Activated naive CD8-positive, alpha-beta T cell treated with anti-CD3 and anti-CD28 coated beads for 36 hours (primary cell): Measurements from ENCODE around the gene ETV1. TPM values are rescaled to one million over a fixed set of nuclear protein-coding genes. Genes with fewer than 3 reads are reported as not detected.

Experiments used
- DNase-seq: peaks from one replicate; pipeline ENCODE4 v3.0.0; 2021
- H3K27ac Mint-ChIP-seq: one replicate; pipeline ENCODE4 v1.8.0; 2022; ENCODE audit warnings: mild to moderate bottlenecking, moderate library complexity, mixed read lengths
- H3K27me3 Mint-ChIP-seq: one replicate; pipeline ENCODE4 v1.8.0; 2022; ENCODE audit warnings: mild to moderate bottlenecking, mixed read lengths
- H3K36me3 Mint-ChIP-seq: one replicate; pipeline ENCODE4 v1.8.0; 2021; ENCODE audit warnings: mild to moderate bottlenecking, mixed read lengths
- H3K4me1 Mint-ChIP-seq: one replicate; pipeline ENCODE4 v1.8.0; 2021; ENCODE audit warnings: mixed read lengths
- H3K4me3 Mint-ChIP-seq: one replicate; pipeline ENCODE4 v1.8.0; 2022; ENCODE audit warnings: mild to moderate bottlenecking, moderate library complexity, mixed read lengths
- H3K9me3 Mint-ChIP-seq: one replicate; pipeline ENCODE4 v1.8.0; 2022; ENCODE audit warnings: mixed read lengths
- total RNA-seq, 2 experiments: library from RNA; stranded (reverse); gene quantifications; one replicate each; pipeline ENCODE4 v1.2.3, GENCODE V29; 2021

The ETV1 gene
- total RNA-seq, 2 experiments from 2014 or later: 0.10 TPM; not detected in 1

- H3K9me3 Mint-ChIP-seq: no peaks in the 10 kb centered on the region
- H3K27ac Mint-ChIP-seq: no peak overlapping the region
Measured at GRCh38 chr7:13890793-13891192, 98.7 kb downstream of the ETV1 start.

GRCh38 chr7:13886356-13886755, 103.1 kb downstream of the ETV1 start:
- no peaks in the 10 kb centered on the region for H3K36me3 Mint-ChIP-seq
- peaks cover 1% of the 10 kb centered on the region for H3K9me3 Mint-ChIP-seq

More at GRCh38 chr7:13890793-13891192, 98.7 kb downstream of the ETV1 start:
- no peak for DNase-seq
- no peaks in the 10 kb centered on the region for H3K36me3 Mint-ChIP-seq
- H3K4me3 Mint-ChIP-seq: no peak overlapping the region
- H3K27me3 Mint-ChIP-seq: no peaks in the 10 kb centered on the region
- H3K4me1 Mint-ChIP-seq: no peaks in the 10 kb centered on the region

GRCh38 chr7:13882051-13882450, 107.4 kb downstream of the ETV1 start:
- Mint-ChIP-seq H3K9me3 (peaks cover 3% of the 10 kb centered on the region), H3K4me1 (no peaks in the 10 kb centered on the region), H3K27ac (no peak overlapping the region), H3K36me3 (no peaks in the 10 kb centered on the region), H3K4me3 (no peak overlapping the region), H3K27me3 (no peaks in the 10 kb centered on the region)
- DNase-seq: no peak

More at GRCh38 chr7:13886356-13886755, 103.1 kb downstream of the ETV1 start:
- H3K4me3 Mint-ChIP-seq: no peak overlapping the region
- no peaks in the 10 kb centered on the region for H3K27me3 Mint-ChIP-seq
- no peak overlapping the region for H3K27ac Mint-ChIP-seq
- no peak for DNase-seq
- H3K4me1 Mint-ChIP-seq: no peaks in the 10 kb centered on the region

- Mint-ChIP-seq H3K27me3 (no peaks in the 10 kb centered on the region), H3K4me1 (no peaks in the 10 kb centered on the region), H3K36me3 (no peaks in the 10 kb centered on the region), H3K4me3 (no peak overlapping the region), H3K27ac (no peak overlapping the region), H3K9me3 (peaks cover 3% of the 10 kb centered on the region)
- no peak for DNase-seq
Measured at GRCh38 chr7:13880789-13881188, 108.7 kb downstream of the ETV1 start.

GRCh38 chr7:13879994-13880686, 109.3 kb downstream of the ETV1 start:
- Mint-ChIP-seq H3K9me3 (peaks cover 3% of the 10 kb centered on the region), H3K4me1 (no peaks in the 10 kb centered on the region), H3K27me3 (no peaks in the 10 kb centered on the region), H3K27ac (no peak overlapping the region), H3K4me3 (no peak overlapping the region), H3K36me3 (no peaks in the 10 kb centered on the region)
- DNase-seq: no peak

- Mint-ChIP-seq H3K27me3 (no peaks in the 10 kb centered on the region), H3K4me3 (no peak overlapping the region), H3K27ac (no peak overlapping the region), H3K36me3 (no peaks in the 10 kb centered on the region), H3K4me1 (no peaks in the 10 kb centered on the region), H3K9me3 (peaks cover 2% of the 10 kb centered on the region)
- no peak for DNase-seq
Measured at GRCh38 chr7:13879143-13879542, 110.3 kb downstream of the ETV1 start.

GRCh38 chr7:13878154-13878553, 111.3 kb downstream of the ETV1 start:
- no peak overlapping the region for H3K4me3 Mint-ChIP-seq
- H3K9me3 Mint-ChIP-seq: peaks cover 2% of the 10 kb centered on the region
- H3K27ac Mint-ChIP-seq: no peak overlapping the region
- H3K27me3 Mint-ChIP-seq: no peaks in the 10 kb centered on the region
- H3K36me3 Mint-ChIP-seq: no peaks in the 10 kb centered on the region
- H3K4me1 Mint-ChIP-seq: no peaks in the 10 kb centered on the region
- DNase-seq: no peak

GRCh38 chr7:13875496-13876074, 113.9 kb downstream of the ETV1 start:
- Mint-ChIP-seq H3K36me3 (no peaks in the 10 kb centered on the region), H3K4me3 (no peak overlapping the region), H3K4me1 (no peaks in the 10 kb centered on the region), H3K9me3 (peaks cover 2% of the 10 kb centered on the region), H3K27ac (no peak overlapping the region), H3K27me3 (no peaks in the 10 kb centered on the region)
- no peak for DNase-seq

GRCh38 chr7:13874783-13875182, 114.7 kb downstream of the ETV1 start:
- Mint-ChIP-seq H3K4me1 (no peaks in the 10 kb centered on the region), H3K27ac (no peak overlapping the region), H3K36me3 (no peaks in the 10 kb centered on the region), H3K4me3 (no peak overlapping the region), H3K9me3 (peaks cover 2% of the 10 kb centered on the region), H3K27me3 (no peaks in the 10 kb centered on the region)
- DNase-seq: no peak

- Mint-ChIP-seq H3K9me3 (no peaks in the 10 kb centered on the region), H3K4me3 (no peak overlapping the region), H3K27ac (no peak overlapping the region), H3K36me3 (no peaks in the 10 kb centered on the region), H3K27me3 (no peaks in the 10 kb centered on the region), H3K4me1 (no peaks in the 10 kb centered on the region)
- no peak for DNase-seq
Measured at GRCh38 chr7:13872709-13873108, 116.8 kb downstream of the ETV1 start.

GRCh38 chr7:13871008-13871407, 118.5 kb downstream of the ETV1 start:
- H3K27me3 Mint-ChIP-seq: no peaks in the 10 kb centered on the region

GRCh38 chr7:13860734-13861133, 128.7 kb downstream of the ETV1 start:
- H3K27ac Mint-ChIP-seq: no peak overlapping the region
- no peaks in the 10 kb centered on the region for H3K4me1 Mint-ChIP-seq
- H3K9me3 Mint-ChIP-seq: no peaks in the 10 kb centered on the region
- no peaks in the 10 kb centered on the region for H3K36me3 Mint-ChIP-seq
- no peak for DNase-seq
- H3K27me3 Mint-ChIP-seq: no peaks in the 10 kb centered on the region
- no peak overlapping the region for H3K4me3 Mint-ChIP-seq

More at GRCh38 chr7:13871008-13871407, 118.5 kb downstream of the ETV1 start:
- no peak overlapping the region for H3K27ac Mint-ChIP-seq
- no peak overlapping the region for H3K4me3 Mint-ChIP-seq
- no peaks in the 10 kb centered on the region for H3K36me3 Mint-ChIP-seq
- DNase-seq: no peak
- no peaks in the 10 kb centered on the region for H3K9me3 Mint-ChIP-seq
- no peaks in the 10 kb centered on the region for H3K4me1 Mint-ChIP-seq

GRCh38 chr7:13856012-13856411, 133.5 kb downstream of the ETV1 start:
- no peak overlapping the region for H3K4me3 Mint-ChIP-seq
- no peaks in the 10 kb centered on the region for H3K9me3 Mint-ChIP-seq
- DNase-seq: no peak
- no peaks in the 10 kb centered on the region for H3K36me3 Mint-ChIP-seq
- H3K27me3 Mint-ChIP-seq: no peaks in the 10 kb centered on the region
- H3K27ac Mint-ChIP-seq: no peak overlapping the region
- peaks cover 5% of the 10 kb centered on the region for H3K4me1 Mint-ChIP-seq

- Mint-ChIP-seq H3K36me3 (no peaks in the 10 kb centered on the region), H3K27me3 (no peaks in the 10 kb centered on the region), H3K27ac (no peak overlapping the region), H3K4me3 (no peak overlapping the region), H3K9me3 (no peaks in the 10 kb centered on the region), H3K4me1 (peaks cover 18% of the 10 kb centered on the region)
- DNase-seq: no peak
Measured at GRCh38 chr7:13852281-13852968, 137.0 kb downstream of the ETV1 start.

- no peak for DNase-seq
- Mint-ChIP-seq H3K27ac (no peak overlapping the region), H3K4me1 (peaks cover 18% of the 10 kb centered on the region), H3K27me3 (no peaks in the 10 kb centered on the region), H3K36me3 (no peaks in the 10 kb centered on the region), H3K9me3 (no peaks in the 10 kb centered on the region), H3K4me3 (no peak overlapping the region)
Measured at GRCh38 chr7:13851736-13852135, 137.7 kb downstream of the ETV1 start.
